ENCODE data around the gene SHMT2.
"Not testable (repeated sequence)": the region's sequence is repeated elsewhere in the genome, so short reads cannot be mapped to it uniquely, and the experiment has no call there.

Gene SHMT2

GRCh38 chr12:57280211-57281062 is 50.9 kb downstream of the SHMT2 start:
- H3K4me3 ChIP-seq (ENCODE audit: low read length), result no peak overlapping the region
- DNase-seq (ENCODE audit: low read depth), result peak; percentile 79

GRCh38 chr12:57282073-57282472 is 52.6 kb downstream of the SHMT2 start:
- Histone ChIP-seq H3K4me1 (ENCODE audit: control insufficient read depth, insufficient read depth, low read length) (peaks cover 12% of the 10 kb centered on the region), H3K36me3 (ENCODE audit: control insufficient read depth, insufficient read depth, low read length, severe bottlenecking) (peaks cover 50% of the 10 kb centered on the region)
- H3K9ac ChIP-seq (ENCODE audit: low read length); H3K4me3 ChIP-seq (ENCODE audit: low read length); DNase-seq (ENCODE audit: low read depth); H3K9me3 ChIP-seq (ENCODE audit: control insufficient read depth, low read length); H3K27me3 ChIP-seq (replicated peaks; ENCODE audit: control insufficient read depth, insufficient read depth, low read length): not testable (repeated sequence)

More at GRCh38 chr12:57280211-57281062, 50.9 kb downstream of the SHMT2 start:
- Histone ChIP-seq H3K9ac (ENCODE audit: low read length) (peak overlapping the region; percentile 36), H3K36me3 (ENCODE audit: control insufficient read depth, insufficient read depth, low read length, severe bottlenecking) (peaks cover 36% of the 10 kb centered on the region), H3K9me3 (ENCODE audit: control insufficient read depth, low read length) (no peaks in the 10 kb centered on the region), H3K27me3 (replicated peaks; ENCODE audit: control insufficient read depth, insufficient read depth, low read length) (no peaks in the 10 kb centered on the region), H3K4me1 (ENCODE audit: control insufficient read depth, insufficient read depth, low read length) (peaks cover 12% of the 10 kb centered on the region)
